ENCODE data around the gene SQSTM1.

Gene SQSTM1

DNA sequence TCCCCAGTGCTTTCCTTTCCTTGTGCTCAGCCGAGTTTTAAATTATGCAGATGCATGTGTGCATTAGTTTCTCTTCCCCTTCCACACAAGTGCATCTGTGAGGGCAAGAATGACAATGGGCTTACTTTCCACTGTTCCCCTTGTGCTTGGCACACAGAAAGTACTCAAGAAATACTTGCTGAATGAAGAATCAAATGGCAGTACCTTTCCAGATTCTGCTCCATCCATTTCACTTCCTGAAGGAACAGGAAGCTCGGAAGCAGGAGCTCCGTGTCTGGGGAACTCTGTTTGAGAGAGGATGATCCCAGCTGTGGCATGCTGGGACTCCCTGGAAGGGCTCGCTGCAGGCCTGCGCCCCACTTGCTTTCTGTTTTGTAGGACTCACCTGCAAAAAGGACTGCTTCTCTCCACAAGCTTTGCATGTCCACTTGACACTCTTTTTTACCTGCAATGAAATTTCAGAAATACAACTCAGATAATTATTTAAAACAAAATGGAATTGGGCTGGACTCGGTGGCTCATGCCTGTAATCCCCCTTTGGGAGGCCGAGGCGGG lies 32.4 kb downstream of the SQSTM1 start:
- H3K4me3 ChIP-seq (ENCODE audit: insufficient read depth, low read length, poor library complexity, severe bottlenecking), result no peak overlapping the region
- H3K27ac ChIP-seq (ENCODE audit: low read depth, low read length), result peak overlapping the region; percentile 73
- H3K9ac ChIP-seq (ENCODE audit: low read length), result peak overlapping the region; percentile 39
- no peaks in the 10 kb centered on the region for H3K9me2 ChIP-seq (replicated peaks; ENCODE audit: insufficient read depth, low read length)
- H3K27me3 ChIP-seq (ENCODE audit: low read length), result no peaks in the 10 kb centered on the region
- TF ChIP-seq, protein P1, sequence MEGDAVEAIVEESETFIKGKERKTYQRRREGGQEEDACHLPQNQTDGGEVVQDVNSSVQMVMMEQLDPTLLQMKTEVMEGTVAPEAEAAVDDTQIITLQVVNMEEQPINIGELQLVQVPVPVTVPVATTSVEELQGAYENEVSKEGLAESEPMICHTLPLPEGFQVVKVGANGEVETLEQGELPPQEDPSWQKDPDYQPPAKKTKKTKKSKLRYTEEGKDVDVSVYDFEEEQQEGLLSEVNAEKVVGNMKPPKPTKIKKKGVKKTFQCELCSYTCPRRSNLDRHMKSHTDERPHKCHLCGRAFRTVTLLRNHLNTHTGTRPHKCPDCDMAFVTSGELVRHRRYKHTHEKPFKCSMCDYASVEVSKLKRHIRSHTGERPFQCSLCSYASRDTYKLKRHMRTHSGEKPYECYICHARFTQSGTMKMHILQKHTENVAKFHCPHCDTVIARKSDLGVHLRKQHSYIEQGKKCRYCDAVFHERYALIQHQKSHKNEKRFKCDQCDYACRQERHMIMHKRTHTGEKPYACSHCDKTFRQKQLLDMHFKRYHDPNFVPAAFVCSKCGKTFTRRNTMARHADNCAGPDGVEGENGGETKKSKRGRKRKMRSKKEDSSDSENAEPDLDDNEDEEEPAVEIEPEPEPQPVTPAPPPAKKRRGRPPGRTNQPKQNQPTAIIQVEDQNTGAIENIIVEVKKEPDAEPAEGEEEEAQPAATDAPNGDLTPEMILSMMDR (IDR thresholded peaks at IDR 0.05; ENCODE audit: insufficient read depth, low read length, poor library complexity, severe bottlenecking), result no peak
- TF ChIP-seq EZH2phosphoT487 (conservative IDR thresholded peaks at IDR 0.05; ENCODE audit: low read length), result no peak
- H4K20me1 ChIP-seq (ENCODE audit: low read depth, low read length), result no peaks in the 10 kb centered on the region
- H2AFZ ChIP-seq (ENCODE audit: low read depth, low read length, severe bottlenecking), result peak overlapping the region; percentile 71
- H3K4me2 ChIP-seq (ENCODE audit: low read depth, low read length, poor library complexity, severe bottlenecking), result peak overlapping the region; percentile 49
- peaks cover 4% of the 10 kb centered on the region for H3F3A ChIP-seq (ENCODE audit: insufficient read depth)
- H3K79me2 ChIP-seq (ENCODE audit: insufficient read depth, low read length), result peaks cover 11% of the 10 kb centered on the region
- no peaks in the 10 kb centered on the region for H3K9me3 ChIP-seq (ENCODE audit: insufficient read depth, low read length)
- peaks cover 4% of the 10 kb centered on the region; the same call in 1 of the 2 replicates for H3K36me3 ChIP-seq (ENCODE audit: low read length)

DNA sequence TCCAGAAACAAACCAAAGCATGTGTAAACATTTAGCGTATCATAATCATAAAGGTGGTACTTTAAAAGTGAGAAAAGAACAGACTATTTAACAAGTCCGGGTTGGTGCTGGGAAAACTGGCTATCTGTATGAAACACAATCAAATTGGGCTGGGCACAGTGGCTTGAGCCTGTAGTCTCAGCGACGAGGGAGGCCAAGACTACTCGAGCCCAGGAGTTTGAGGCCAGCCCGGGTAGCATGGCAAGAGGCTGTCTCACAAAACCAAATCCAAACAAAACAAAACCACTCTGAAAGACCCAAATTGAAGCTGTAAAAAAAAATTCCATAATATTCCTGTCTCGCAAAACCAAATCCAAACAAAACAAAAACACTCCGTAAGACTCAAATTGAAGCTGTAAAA lies 33.7 kb downstream of the SQSTM1 start:
- Histone ChIP-seq H2AFZ (ENCODE audit: low read depth, low read length, severe bottlenecking) (no peak overlapping the region), H3K4me3 (ENCODE audit: insufficient read depth, low read length, poor library complexity, severe bottlenecking) (no peak overlapping the region), H3K27me3 (ENCODE audit: low read length) (no peaks in the 10 kb centered on the region), H4K20me1 (ENCODE audit: low read depth, low read length) (no peaks in the 10 kb centered on the region), H3K9ac (ENCODE audit: low read length) (no peak overlapping the region), H3K4me2 (ENCODE audit: low read depth, low read length, poor library complexity, severe bottlenecking) (no peak overlapping the region), H3F3A (ENCODE audit: insufficient read depth) (peaks cover 4% of the 10 kb centered on the region), H3K36me3 (ENCODE audit: low read length) (no peaks in the 10 kb centered on the region), H3K9me2 (replicated peaks; ENCODE audit: insufficient read depth, low read length) (no peaks in the 10 kb centered on the region), H3K9me3 (ENCODE audit: insufficient read depth, low read length) (no peaks in the 10 kb centered on the region), H3K27ac (ENCODE audit: low read depth, low read length) (no peak overlapping the region), H3K79me2 (ENCODE audit: insufficient read depth, low read length) (peaks cover 11% of the 10 kb centered on the region)
- no peak for TF ChIP-seq EZH2phosphoT487 (conservative IDR thresholded peaks at IDR 0.05; ENCODE audit: low read length)
- TF ChIP-seq, protein P1 (IDR thresholded peaks at IDR 0.05; ENCODE audit: insufficient read depth, low read length, poor library complexity, severe bottlenecking), result no peak

DNA sequence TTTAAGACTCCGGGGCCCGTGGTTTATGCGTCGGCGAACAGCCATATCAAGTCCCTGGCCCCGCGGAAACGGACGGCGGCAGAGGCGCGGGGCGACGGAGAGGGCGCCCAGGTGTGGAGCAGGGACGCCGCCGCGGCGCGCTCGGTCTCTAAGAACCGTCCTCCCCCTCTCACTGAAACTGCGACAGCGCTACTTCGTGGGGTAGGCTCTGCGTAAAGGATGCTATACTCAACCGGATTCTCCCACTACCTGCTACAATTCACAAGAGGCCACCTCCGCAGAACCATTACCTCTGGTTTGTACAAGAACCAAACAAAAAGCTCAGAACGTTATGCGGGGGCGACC lies 37.5 kb downstream of the SQSTM1 start:
- Histone ChIP-seq H3K9ac (ENCODE audit: low read length) (peak overlapping the region; percentile 70), H3K9me2 (replicated peaks; ENCODE audit: insufficient read depth, low read length) (no peaks in the 10 kb centered on the region), H3K79me2 (ENCODE audit: insufficient read depth, low read length) (peaks cover 11% of the 10 kb centered on the region), H3K27ac (ENCODE audit: low read depth, low read length) (peak overlapping the region; percentile 61), H3K27me3 (ENCODE audit: low read length) (no peaks in the 10 kb centered on the region), H3K4me3 (ENCODE audit: insufficient read depth, low read length, poor library complexity, severe bottlenecking) (peak overlapping the region; percentile 75), H3F3A (ENCODE audit: insufficient read depth) (peaks cover 10% of the 10 kb centered on the region), H3K36me3 (ENCODE audit: low read length) (peaks cover 11% of the 10 kb centered on the region; the same call in 1 of the 2 replicates), H2AFZ (ENCODE audit: low read depth, low read length, severe bottlenecking) (peak overlapping the region; percentile 98), H3K4me2 (ENCODE audit: low read depth, low read length, poor library complexity, severe bottlenecking) (peak overlapping the region; percentile 75), H4K20me1 (ENCODE audit: low read depth, low read length) (no peaks in the 10 kb centered on the region), H3K9me3 (ENCODE audit: insufficient read depth, low read length) (no peaks in the 10 kb centered on the region)
- TF ChIP-seq, protein P1 (IDR thresholded peaks at IDR 0.05; ENCODE audit: insufficient read depth, low read length, poor library complexity, severe bottlenecking), result no peak
- TF ChIP-seq EZH2phosphoT487 (conservative IDR thresholded peaks at IDR 0.05; ENCODE audit: low read length), result no peak
